AG09309 (cell line): ENCODE data around the gene PRKCQ.

Experiments used
- DNase-seq: peaks from one replicate; pipeline ENCODE4 v3.0.0-alpha.2; 2010; ENCODE audit warnings: low read depth
- H3K4me3 ChIP-seq: 2 replicates; pipeline ENCODE4 v1.5.1; 2011; ENCODE audit warnings: mild to moderate bottlenecking, low read depth, low read length, moderate library complexity; ENCODE audit not compliant: control insufficient read depth
- CTCF ChIP-seq: IDR thresholded peaks from 2 replicates; pipeline ENCODE4 v1.5.1; 2011; ENCODE audit warnings: mild to moderate bottlenecking, low read depth, low read length, inconsistent platforms; ENCODE audit not compliant: insufficient read depth, control insufficient read depth; ENCODE audit errors: missing control alignments

PRKCQ gene

GRCh38 chr10:6400331-6400730 lies 179.7 kb downstream of the PRKCQ start:
- no peak for TF ChIP-seq CTCF
- H3K4me3 ChIP-seq, result no peak overlapping the region
- DNase-seq, result no peak

DNA sequence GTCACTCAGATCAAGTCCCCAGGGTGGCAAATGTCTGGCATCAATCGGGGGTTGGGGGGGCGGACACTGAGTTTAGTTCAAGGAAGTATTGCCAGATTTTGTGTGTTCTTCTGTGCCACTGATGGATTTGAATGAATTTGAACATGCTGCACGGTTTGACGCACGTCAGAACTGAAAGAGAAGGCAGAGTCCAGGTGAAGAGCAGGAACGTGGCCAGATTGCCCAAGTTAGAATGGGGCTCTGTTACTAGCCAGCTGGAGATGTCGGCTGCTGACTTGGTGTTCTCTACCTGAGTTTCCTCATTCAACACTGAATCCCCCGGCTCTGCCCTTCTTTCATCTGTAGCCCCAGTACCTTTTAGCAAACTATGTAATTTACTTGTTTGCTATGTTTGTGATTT lies 180.2 kb downstream of the PRKCQ start:
- TF ChIP-seq CTCF, result no peak
- no peak for DNase-seq
- no peak overlapping the region for H3K4me3 ChIP-seq

- DNase-seq, result no peak
- TF ChIP-seq CTCF, result no peak
- H3K4me3 ChIP-seq, result no peak overlapping the region
These were observed 180.8 kb downstream of the PRKCQ start for GRCh38 chr10:6399231-6399741.

DNA sequence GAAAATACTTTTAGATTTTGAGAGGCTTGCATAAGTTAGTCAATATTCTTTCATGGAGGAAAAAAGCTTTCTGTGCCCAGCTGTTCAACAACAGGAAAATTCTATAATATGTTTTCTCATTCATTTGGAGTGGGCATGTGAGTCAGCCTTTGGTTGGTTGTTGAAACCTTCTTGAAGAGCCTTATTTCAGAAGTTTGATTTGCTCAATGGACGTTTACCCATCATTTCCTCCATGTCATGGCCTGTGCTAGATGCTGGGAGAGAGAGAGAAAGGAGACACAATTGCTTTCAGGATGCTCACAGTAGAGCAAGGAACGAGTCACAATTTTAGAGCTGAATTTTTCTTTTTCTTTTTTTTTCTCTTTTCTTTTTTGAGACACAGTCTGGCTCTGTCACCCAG lies 181.7 kb downstream of the PRKCQ start:
- no peak for DNase-seq
- no peak for TF ChIP-seq CTCF
- no peak overlapping the region for H3K4me3 ChIP-seq

- no peak for TF ChIP-seq CTCF
- peak; percentile 94 for DNase-seq
- H3K4me3 ChIP-seq, result no peak overlapping the region
These were observed 183.4 kb downstream of the PRKCQ start for GRCh38 chr10:6396652-6397051.

- no peak for TF ChIP-seq CTCF
- no peak for DNase-seq
- no peak overlapping the region for H3K4me3 ChIP-seq
These were observed 183.8 kb downstream of the PRKCQ start for GRCh38 chr10:6396226-6396625.

GRCh38 chr10:6395606-6396005 lies 184.5 kb downstream of the PRKCQ start:
- DNase-seq, result no peak
- no peak for TF ChIP-seq CTCF
- H3K4me3 ChIP-seq, result no peak overlapping the region
